ENCODE measurements around the gene ALOX12.

GRCh38 chr17:7020894-7021664 lies 25.2 kb downstream of the ALOX12 start:
- TF ChIP-seq CTCF (IDR thresholded peaks at IDR 0.05) (no peak), EZH2 (IDR thresholded peaks at IDR 0.05) (no peak), EZH2phosphoT487 (IDR thresholded peaks at IDR 0.05) (no peak)
